MM.1S (cell line): ENCODE measurements around the gene SCAPER.

Experiments used
- DNase-seq: peaks from one replicate; pipeline ENCODE4 v3.0.0-alpha.2; 2015
- H2AFZ ChIP-seq: fragments of 300-600 bp; sonication (generic); 2 replicates; pipeline ENCODE4 v1.6.0; 2016; ENCODE audit warnings: antibody characterized with exemption, low read length
- H3F3A ChIP-seq: fragments of 300-600 bp; sonication (generic); 2 replicates; pipeline ENCODE4 v1.6.1; 2016; ENCODE audit warnings: mild to moderate bottlenecking, antibody characterized with exemption, low read length, moderate library complexity, mixed read lengths; ENCODE audit not compliant: insufficient read depth
- H3K27ac ChIP-seq: fragments of 300-600 bp; sonication (generic); 2 replicates; pipeline ENCODE4 v1.5.1; 2016; ENCODE audit warnings: mild to moderate bottlenecking, low read length
- H3K27me3 ChIP-seq: fragments of 300-600 bp; sonication (generic); replicated peaks from 2 replicates; pipeline ENCODE4 v1.6.0; 2016; ENCODE audit warnings: low read length; ENCODE audit not compliant: insufficient read depth
- H3K36me3 ChIP-seq: fragments of 300-600 bp; sonication (generic); replicated peaks from 2 replicates; pipeline ENCODE4 v1.6.1; 2016; ENCODE audit warnings: mild to moderate bottlenecking, low read length, mixed read lengths; ENCODE audit not compliant: insufficient read depth
- H3K4me1 ChIP-seq: fragments of 300-600 bp; sonication (generic); 2 replicates; pipeline ENCODE4 v1.6.1; 2016; ENCODE audit warnings: low read length, mixed read lengths
- H3K4me2 ChIP-seq: fragments of 300-600 bp; sonication (generic); 2 replicates; pipeline ENCODE4 v1.6.0; 2016; ENCODE audit warnings: low read depth, low read length
- H3K4me3 ChIP-seq: fragments of 300-600 bp; sonication (generic); 2 replicates; pipeline ENCODE4 v1.5.1; 2016; ENCODE audit warnings: low read length, mixed read lengths
- H3K79me2 ChIP-seq: fragments of 300-600 bp; sonication (generic); 2 replicates; pipeline ENCODE4 v1.6.1; 2016; ENCODE audit warnings: mixed run types, low read length, mixed read lengths
- H3K9ac ChIP-seq: fragments of 300-600 bp; sonication (generic); 2 replicates; pipeline ENCODE4 v1.6.1; 2016; ENCODE audit warnings: low read length, mixed read lengths
- H3K9me2 ChIP-seq: fragments of 300-600 bp; sonication (generic); replicated peaks from 2 replicates; pipeline ENCODE4 v1.6.1; 2016; ENCODE audit warnings: mild to moderate bottlenecking, low read length, mixed read lengths; ENCODE audit not compliant: insufficient read depth
- H3K9me3 ChIP-seq: fragments of 300-600 bp; sonication (generic); replicated peaks from 2 replicates; pipeline ENCODE4 v1.6.1; 2016; ENCODE audit warnings: mild to moderate bottlenecking, low read length, mixed read lengths; ENCODE audit not compliant: insufficient read depth
- H4K20me1 ChIP-seq: fragments of 300-600 bp; sonication (generic); 2 replicates; pipeline ENCODE4 v1.6.1; 2016; ENCODE audit warnings: mild to moderate bottlenecking, low read length, moderate library complexity, mixed read lengths; ENCODE audit not compliant: insufficient read depth
- EZH2 ChIP-seq: fragments of 300-600 bp; sonication (generic); optimal IDR thresholded peaks from 2 replicates; pipeline ENCODE3; 2017; ENCODE audit warnings: low read depth, mild to moderate bottlenecking, antibody characterized with exemption, low read length, mixed read lengths
- EZH2phosphoT487 ChIP-seq: fragments of 300-600 bp; sonication (generic); IDR thresholded peaks from 2 replicates; pipeline ENCODE4 v1.6.1; 2018; ENCODE audit warnings: antibody characterized with exemption, low read length
- TF ChIP-seq, protein P1 (sequence below): fragments of 300-600 bp; sonication (generic); IDR thresholded peaks from 2 replicates; pipeline ENCODE4 v1.5.1; 2016; ENCODE audit warnings: antibody characterized with exemption, low read length, mixed read lengths

SCAPER gene

DNA sequence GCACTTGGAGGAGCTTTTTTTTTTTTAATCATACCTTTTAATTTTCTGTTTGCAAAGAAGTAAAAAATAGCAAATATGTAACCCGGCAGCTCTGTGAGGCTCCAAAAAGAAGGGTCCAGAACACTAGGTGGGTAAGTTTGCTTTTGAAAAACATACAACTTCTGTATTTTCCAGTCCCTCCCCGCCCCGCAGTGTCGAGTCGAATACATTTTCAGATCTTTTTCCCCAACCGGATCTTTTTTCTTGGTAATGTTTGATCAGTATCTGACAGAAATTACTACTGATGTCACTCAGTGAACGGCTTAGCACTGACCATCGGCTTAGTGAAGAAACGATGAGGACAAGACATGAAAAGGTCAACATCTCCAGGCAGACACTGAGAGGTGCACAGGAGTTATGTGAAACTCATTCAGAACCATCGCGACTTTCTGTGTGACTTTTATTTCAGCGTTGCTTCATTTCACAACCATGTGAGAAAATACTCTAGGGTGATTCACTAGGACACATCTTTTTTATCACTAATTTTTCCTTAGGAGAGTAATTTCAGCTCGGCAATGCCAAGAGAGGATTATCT lies 557.6 kb downstream of the SCAPER start:
- H3K4me3 ChIP-seq = no peak overlapping the region
- H3K9ac ChIP-seq = no peak overlapping the region

DNA sequence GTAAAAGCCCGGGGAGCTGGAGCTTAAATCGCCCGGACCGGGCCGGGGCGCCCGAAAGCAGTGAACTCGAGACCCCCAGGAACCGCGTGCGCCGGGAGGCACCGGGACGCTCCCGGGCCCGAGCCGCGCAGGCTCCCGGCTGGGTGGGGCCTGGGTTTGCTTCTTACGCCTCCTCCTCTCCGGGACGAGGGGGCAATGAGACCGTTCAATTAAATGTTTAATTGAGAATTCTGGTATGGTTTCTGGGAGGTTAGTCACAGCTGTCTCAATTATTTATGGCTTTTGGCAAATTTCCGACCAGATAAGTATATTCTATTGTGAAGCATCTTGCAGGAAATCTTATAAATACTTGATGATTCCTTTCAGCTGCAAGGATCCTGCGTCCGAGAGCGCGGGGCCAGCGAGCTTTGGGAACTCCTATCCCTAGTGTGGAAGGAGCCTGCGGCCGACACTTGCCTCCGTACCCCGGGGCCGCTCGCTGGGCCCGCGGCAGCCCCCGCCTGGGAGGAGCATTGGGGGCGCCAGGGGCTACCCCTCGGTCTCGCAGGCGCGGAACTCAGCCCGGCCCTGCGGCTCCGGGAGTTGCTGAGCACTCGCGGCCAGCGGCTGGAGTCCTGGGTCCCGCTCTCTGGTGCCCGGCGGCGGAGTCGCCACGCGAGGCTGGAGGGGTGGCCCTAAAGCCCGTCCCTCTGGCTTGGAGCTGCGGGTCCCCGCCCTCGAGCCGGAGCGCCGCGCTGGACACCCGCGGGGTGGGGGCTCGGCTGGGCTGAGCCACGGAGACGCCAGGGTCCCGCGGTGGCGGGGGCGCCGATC lies 558.3 kb downstream of the SCAPER start:
- H3K9me3 ChIP-seq = no peaks in the 10 kb centered on the region
- H3K4me3 ChIP-seq = peak overlapping the region; percentile 39
- H3K4me2 ChIP-seq = peak overlapping the region; percentile 38; the same call in 1 of the 2 replicates
- H3K9ac ChIP-seq = peak overlapping the region; percentile 4; the same call in 1 of the 2 replicates
- H3K27ac ChIP-seq = no peak overlapping the region
- no peak for DNase-seq
- H2AFZ ChIP-seq = peak overlapping the region; percentile 22; the same call in 1 of the 2 replicates
- no peak for TF ChIP-seq EZH2phosphoT487
- TF ChIP-seq, protein P1, sequence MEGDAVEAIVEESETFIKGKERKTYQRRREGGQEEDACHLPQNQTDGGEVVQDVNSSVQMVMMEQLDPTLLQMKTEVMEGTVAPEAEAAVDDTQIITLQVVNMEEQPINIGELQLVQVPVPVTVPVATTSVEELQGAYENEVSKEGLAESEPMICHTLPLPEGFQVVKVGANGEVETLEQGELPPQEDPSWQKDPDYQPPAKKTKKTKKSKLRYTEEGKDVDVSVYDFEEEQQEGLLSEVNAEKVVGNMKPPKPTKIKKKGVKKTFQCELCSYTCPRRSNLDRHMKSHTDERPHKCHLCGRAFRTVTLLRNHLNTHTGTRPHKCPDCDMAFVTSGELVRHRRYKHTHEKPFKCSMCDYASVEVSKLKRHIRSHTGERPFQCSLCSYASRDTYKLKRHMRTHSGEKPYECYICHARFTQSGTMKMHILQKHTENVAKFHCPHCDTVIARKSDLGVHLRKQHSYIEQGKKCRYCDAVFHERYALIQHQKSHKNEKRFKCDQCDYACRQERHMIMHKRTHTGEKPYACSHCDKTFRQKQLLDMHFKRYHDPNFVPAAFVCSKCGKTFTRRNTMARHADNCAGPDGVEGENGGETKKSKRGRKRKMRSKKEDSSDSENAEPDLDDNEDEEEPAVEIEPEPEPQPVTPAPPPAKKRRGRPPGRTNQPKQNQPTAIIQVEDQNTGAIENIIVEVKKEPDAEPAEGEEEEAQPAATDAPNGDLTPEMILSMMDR = no peak
- TF ChIP-seq EZH2 = no peak
- no peaks in the 10 kb centered on the region for H3K36me3 ChIP-seq
- H3K79me2 ChIP-seq = no peaks in the 10 kb centered on the region
- no peaks in the 10 kb centered on the region for H3K4me1 ChIP-seq
- no peaks in the 10 kb centered on the region for H3K9me2 ChIP-seq
- H3F3A ChIP-seq = no peaks in the 10 kb centered on the region
- H4K20me1 ChIP-seq = no peaks in the 10 kb centered on the region
- no peaks in the 10 kb centered on the region for H3K27me3 ChIP-seq

More for the DNA sequence above, 557.6 kb downstream of the SCAPER start:
- TF ChIP-seq EZH2phosphoT487 (no peak), EZH2 (no peak)
- TF ChIP-seq, protein P1 = no peak
- Histone ChIP-seq H4K20me1 (no peaks in the 10 kb centered on the region), H2AFZ (no peak overlapping the region), H3K9me3 (no peaks in the 10 kb centered on the region), H3K79me2 (no peaks in the 10 kb centered on the region), H3K36me3 (no peaks in the 10 kb centered on the region), H3K4me1 (no peaks in the 10 kb centered on the region), H3F3A (no peaks in the 10 kb centered on the region), H3K27ac (no peak overlapping the region), H3K4me2 (no peak overlapping the region), H3K27me3 (no peaks in the 10 kb centered on the region), H3K9me2 (no peaks in the 10 kb centered on the region)
- no peak for DNase-seq

DNA sequence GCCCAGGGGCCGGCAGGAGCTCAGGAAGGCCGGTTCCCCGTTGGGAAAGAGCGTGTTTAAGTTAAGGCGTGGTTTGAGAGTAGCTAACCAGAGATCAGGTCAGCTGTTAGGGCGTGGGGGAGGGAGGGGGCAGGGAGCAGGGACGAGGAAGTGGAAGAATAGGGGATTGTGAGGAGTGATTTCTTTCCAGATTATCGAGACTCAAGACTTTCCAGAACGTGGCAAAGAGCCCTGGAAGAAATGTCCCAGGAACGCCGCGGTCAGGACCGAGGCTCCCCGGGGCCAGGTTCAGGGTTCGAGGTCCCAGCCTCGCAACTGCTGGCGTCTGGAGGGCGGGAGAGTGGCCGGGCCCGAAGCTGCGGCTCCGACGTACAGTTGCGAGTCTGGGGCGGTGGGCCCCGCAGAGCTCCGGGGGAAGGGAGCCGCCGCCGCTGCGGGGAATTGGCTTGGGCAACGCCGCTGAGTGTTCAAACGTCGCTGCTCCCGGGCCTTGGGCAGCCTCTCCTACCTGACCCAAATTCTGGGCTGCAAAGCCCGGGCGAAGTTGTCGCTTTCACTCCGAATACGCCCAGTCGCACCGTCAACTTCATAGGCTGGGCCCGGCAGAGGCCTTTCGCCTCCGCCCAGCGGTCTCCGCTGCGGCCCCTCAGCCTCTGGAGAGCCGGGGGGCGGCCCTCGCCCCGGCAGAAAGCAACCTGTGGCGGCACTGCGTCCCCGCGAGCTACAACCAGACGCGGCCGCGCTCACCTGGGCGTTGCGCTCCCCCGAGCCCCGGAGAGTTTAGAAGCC lies 559.1 kb downstream of the SCAPER start:
- Histone ChIP-seq H3K9me3 (no peaks in the 10 kb centered on the region), H3K4me1 (no peaks in the 10 kb centered on the region), H3K4me3 (peak overlapping the region; percentile 39), H3K36me3 (no peaks in the 10 kb centered on the region), H3K79me2 (no peaks in the 10 kb centered on the region), H3K27ac (no peak overlapping the region), H3K27me3 (no peaks in the 10 kb centered on the region), H3K9ac (peak overlapping the region; percentile 4; the same call in 1 of the 2 replicates), H3K4me2 (peak overlapping the region; percentile 38; the same call in 1 of the 2 replicates), H2AFZ (peak overlapping the region; percentile 22; the same call in 1 of the 2 replicates), H3F3A (no peaks in the 10 kb centered on the region), H3K9me2 (no peaks in the 10 kb centered on the region), H4K20me1 (no peaks in the 10 kb centered on the region)
- no peak for TF ChIP-seq EZH2
- TF ChIP-seq, protein P1 = no peak
- TF ChIP-seq EZH2phosphoT487 = no peak
- DNase-seq = no peak
